Neuronal stem cell (in vitro differentiated cells): Measurements from ENCODE around the gene C19orf44. TPM values are rescaled to one million over a fixed set of nuclear protein-coding genes. Genes with fewer than 3 reads are reported as not detected.

Experiments used
- DNase-seq: peaks from one replicate; pipeline ENCODE4 v3.0.0-alpha.2; 2013; ENCODE audit warnings: low spot score
- H2AFZ ChIP-seq: one replicate; pipeline ENCODE4 v1.6.1; 2013; ENCODE audit warnings: mild to moderate bottlenecking, low read length, inconsistent platforms
- H2AK5ac ChIP-seq: 2 replicates; pipeline ENCODE4 v1.6.1; 2013; ENCODE audit warnings: low read depth, mild to moderate bottlenecking, inconsistent platforms, low read length, moderate library complexity, mixed read lengths
- H2BK120ac ChIP-seq: 2 replicates; pipeline ENCODE4 v1.6.1; 2013; ENCODE audit warnings: low read depth, mild to moderate bottlenecking, inconsistent platforms, low read length, moderate library complexity, mixed read lengths
- H2BK12ac ChIP-seq: one replicate; pipeline ENCODE4 v1.6.1; 2013; ENCODE audit warnings: low read length, inconsistent platforms
- H2BK15ac ChIP-seq: 2 replicates; pipeline ENCODE4 v1.6.1; 2013; ENCODE audit warnings: mild to moderate bottlenecking, low read length, inconsistent platforms, mixed read lengths
- H2BK5ac ChIP-seq: one replicate; pipeline ENCODE4 v1.6.1; 2013; ENCODE audit warnings: inconsistent platforms, mild to moderate bottlenecking, low read length, moderate library complexity
- H3K14ac ChIP-seq: one replicate; pipeline ENCODE4 v1.6.1; 2013; ENCODE audit warnings: low read length, inconsistent platforms
- H3K18ac ChIP-seq: 2 replicates; pipeline ENCODE4 v1.6.1; 2013; ENCODE audit warnings: low read length, inconsistent platforms
- H3K23ac ChIP-seq: 2 replicates; pipeline ENCODE4 v1.6.1; 2013; ENCODE audit warnings: low read depth, mild to moderate bottlenecking, mixed read lengths, low read length, inconsistent platforms; ENCODE audit not compliant: poor library complexity
- H3K27ac ChIP-seq: replicated peaks from 3 replicates; pipeline ENCODE4 v1.5.1; 2013; ENCODE audit warnings: low read length, inconsistent platforms
- H3K27me3 ChIP-seq, 3 experiments: 2 replicates each; pipeline ENCODE4 v1.6.1; 2013; ENCODE audit warnings: low read length in 3 of 3, mild to moderate bottlenecking in 2 of 3, inconsistent platforms in 1 of 3, low read depth in 1 of 3, mixed read lengths in 1 of 3, moderate library complexity in 1 of 3; ENCODE audit not compliant: control insufficient read depth in 3 of 3, insufficient read depth in 3 of 3
- H3K36me3 ChIP-seq, 2 donors: replicated peaks in 1 of 2; 2 replicates each; pipeline ENCODE4 v1.6.1; 2013; ENCODE audit warnings: low read length in 2 of 2; ENCODE audit not compliant: control insufficient read depth in 2 of 2, insufficient read depth in 2 of 2
- H3K4ac ChIP-seq: 2 replicates; pipeline ENCODE4 v1.6.1; 2013; ENCODE audit warnings: inconsistent platforms, mild to moderate bottlenecking, low read length, moderate library complexity
- H3K4me1 ChIP-seq, 2 donors: 1 replicate in 1 of 2; 2 replicates in 1 of 2; pipeline ENCODE4 v1.6.1; 2013; ENCODE audit warnings: low read length in 2 of 2, low read depth in 1 of 2; ENCODE audit not compliant: control insufficient read depth in 2 of 2, insufficient read depth in 1 of 2
- H3K4me2 ChIP-seq: one replicate; pipeline ENCODE4 v1.6.1; 2013; ENCODE audit warnings: mild to moderate bottlenecking, low read length, inconsistent platforms; ENCODE audit not compliant: insufficient read depth, poor library complexity, severe bottlenecking
- H3K4me3 ChIP-seq, 2 donors: 2 replicates each; pipeline ENCODE4 v1.5.1; 2013; ENCODE audit warnings: low read length in 2 of 2, mild to moderate bottlenecking in 2 of 2, inconsistent platforms in 1 of 2, moderate library complexity in 1 of 2
- H3K79me1 ChIP-seq: one replicate; pipeline ENCODE4 v1.6.1; 2013; ENCODE audit warnings: low read depth, mild to moderate bottlenecking, inconsistent platforms, low read length, moderate library complexity
- H3K9ac ChIP-seq: one replicate; pipeline ENCODE4 v1.6.1; 2013; ENCODE audit warnings: mild to moderate bottlenecking, low read depth, low read length, inconsistent platforms; ENCODE audit not compliant: poor library complexity
- H3K9me3 ChIP-seq, 2 donors: replicated peaks in 1 of 2; 2 replicates each; pipeline versions ENCODE3 to v1.6.1; 2013; ENCODE audit warnings: low read length in 2 of 2, mild to moderate bottlenecking in 2 of 2, inconsistent platforms in 1 of 2, low read depth in 1 of 2, mixed read lengths in 1 of 2, moderate library complexity in 1 of 2; ENCODE audit not compliant: control insufficient read depth in 2 of 2, insufficient read depth in 1 of 2
- H4K8ac ChIP-seq: one replicate; pipeline ENCODE4 v1.6.1; 2013; ENCODE audit warnings: low read depth, mild to moderate bottlenecking, inconsistent platforms, low read length, moderate library complexity
- H4K91ac ChIP-seq: one replicate; pipeline ENCODE4 v1.6.1; 2013; ENCODE audit warnings: low read length, low read depth, mild to moderate bottlenecking, inconsistent platforms; ENCODE audit not compliant: poor library complexity
- WGBS, 2 donors: extraction: QIAGEN DNeasy Blood & Tissue Kit; methylation state at CpG; one replicate each; pipeline ENCODE4 v1.1.7; 2013; ENCODE audit warnings: missing lambda C conversion rate in 2 of 2, mixed read lengths in 1 of 2; ENCODE audit not compliant: insufficient read length in 2 of 2, insufficient replicate concordance in 1 of 2; ENCODE audit errors: extremely low coverage in 2 of 2; 5-methylcytosine and 5-hydroxymethylcytosine counted together
- small RNA-seq: library from polyadenylated mRNA; stranded (forward); fragments of <200 nt; extraction: miRNeasy Mini kit (QIAGEN cat#:217004); gene quantifications from one replicate; pipeline ENCODE3, GENCODE V24; 2013; ENCODE audit not compliant: insufficient read depth

Gene C19orf44

DNA sequence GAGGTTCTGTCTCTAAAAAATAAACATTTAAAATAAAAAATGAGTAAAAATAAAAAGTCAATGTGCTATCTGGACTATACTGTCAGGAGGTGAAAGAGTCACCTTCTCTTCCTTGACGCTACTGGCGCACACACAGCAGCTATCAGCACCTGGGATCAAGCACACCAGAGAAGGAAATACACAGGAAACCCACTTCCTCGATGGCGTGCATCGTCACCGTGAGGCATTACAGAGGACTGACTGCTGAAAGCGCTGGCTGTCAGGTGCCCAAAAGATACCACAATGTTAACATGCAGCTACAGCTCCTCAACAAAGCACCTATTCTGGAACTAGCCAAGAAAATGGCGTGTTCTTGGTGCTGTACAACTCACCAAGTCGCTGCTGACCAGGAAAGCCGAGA, 70.0 kb downstream of the C19orf44 start:
- no peak overlapping the region for H2AK5ac ChIP-seq
- H2BK15ac ChIP-seq = no peak overlapping the region
- H4K91ac ChIP-seq = no peak overlapping the region
- peak overlapping the region; percentile 24 for H3K9ac ChIP-seq
- H3K4me1 ChIP-seq = peaks cover 0 to 2% of the 10 kb centered on the region in 2 donors
- H2BK120ac ChIP-seq = no peak overlapping the region
- no peak overlapping the region for H3K14ac ChIP-seq
- H3K9me3 ChIP-seq = peaks cover 0 to 1% of the 10 kb centered on the region in 2 donors
- H3K23ac ChIP-seq = no peak overlapping the region
- no peak overlapping the region for H2BK5ac ChIP-seq
- no peak overlapping the region for H2AFZ ChIP-seq
- peaks cover 9% of the 10 kb centered on the region for H3K79me1 ChIP-seq
- no peak overlapping the region for H3K4me3 ChIP-seq
- no peak overlapping the region for H3K27ac ChIP-seq
- H3K18ac ChIP-seq = no peak overlapping the region
- no peak overlapping the region for H3K4me2 ChIP-seq
- H2BK12ac ChIP-seq = no peak overlapping the region
- H3K36me3 ChIP-seq = peaks cover 29 to 77% of the 10 kb centered on the region in 2 donors
- H3K27me3 ChIP-seq = no peaks in the 10 kb centered on the region
- H4K8ac ChIP-seq = no peak overlapping the region
- WGBS, 2 donors = no CpG with 5 or more reads among the region's 10 CpGs
- DNase-seq = no peak
- no peak overlapping the region for H3K4ac ChIP-seq

- Histone ChIP-seq H2BK5ac (no peak overlapping the region), H3K4me1 (peaks cover 0 to 6% of the 10 kb centered on the region in 2 donors), H2BK12ac (no peak overlapping the region), H3K4ac (no peak overlapping the region), H2AK5ac (no peak overlapping the region), H3K36me3 (peaks cover 24 to 71% of the 10 kb centered on the region in 2 donors), H3K27ac (no peak overlapping the region), H3K79me1 (peaks cover 11% of the 10 kb centered on the region), H3K9ac (no peak overlapping the region), H3K9me3 (peaks cover 0 to 1% of the 10 kb centered on the region in 2 donors), H3K23ac (no peak overlapping the region), H3K4me3 (no peak overlapping the region), H3K27me3 (no peaks in the 10 kb centered on the region), H3K4me2 (no peak overlapping the region), H2BK15ac (no peak overlapping the region), H3K14ac (no peak overlapping the region), H2BK120ac (no peak overlapping the region), H4K8ac (no peak overlapping the region), H4K91ac (no peak overlapping the region), H3K18ac (no peak overlapping the region), H2AFZ (no peak overlapping the region)
- no CpG with 5 or more reads among the region's 5 CpGs for WGBS, 2 donors
- no peak for DNase-seq
Measured at GRCh38 chr19:16566702-16567101, 70.5 kb downstream of the C19orf44 start.

DNA sequence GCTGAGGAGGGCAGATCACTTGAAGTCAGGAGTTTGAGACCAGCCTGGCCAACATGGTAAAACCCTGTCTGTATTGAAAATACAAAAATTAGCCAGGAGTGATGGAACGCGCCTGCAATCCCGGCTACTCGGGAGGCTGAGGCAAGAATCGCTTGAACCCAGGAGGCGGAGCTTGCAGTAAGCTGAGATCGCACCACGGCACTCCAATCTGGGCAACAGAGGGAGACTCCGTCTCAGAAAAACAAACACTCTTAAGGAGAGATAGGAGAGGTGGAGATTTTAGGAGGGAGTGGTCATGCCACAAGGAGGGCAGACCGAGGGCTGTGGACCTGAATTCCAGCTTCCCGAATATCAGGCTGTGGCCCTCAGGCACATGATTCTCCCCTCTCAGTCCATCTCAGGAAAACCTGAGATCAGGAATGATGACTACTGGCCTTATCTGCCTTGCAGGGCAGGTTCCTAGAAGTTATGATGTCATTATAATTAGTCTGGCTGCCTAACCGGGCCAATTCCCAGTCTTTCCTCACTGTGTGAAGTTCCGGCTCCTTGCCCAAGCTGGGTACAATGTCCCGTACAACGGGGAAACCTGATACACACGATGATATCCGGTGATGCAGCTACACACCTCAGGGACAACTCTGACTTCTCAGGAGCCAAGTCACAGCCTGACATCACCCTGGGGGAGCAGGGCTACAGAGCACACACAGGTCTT, 73.6 kb downstream of the C19orf44 start:
- DNase-seq = no peak
- Histone ChIP-seq H3K4me3 (no peak overlapping the region), H3K4me1 (peaks cover 6 to 9% of the 10 kb centered on the region in 2 donors), H4K91ac (no peak overlapping the region), H2BK120ac (no peak overlapping the region), H3K18ac (no peak overlapping the region), H3K27ac (no peak overlapping the region), H3K14ac (no peak overlapping the region), H4K8ac (no peak overlapping the region), H2AK5ac (no peak overlapping the region), H3K36me3 (peaks cover 19 to 56% of the 10 kb centered on the region in 2 donors), H2AFZ (no peak overlapping the region), H3K23ac (no peak overlapping the region), H3K4ac (no peak overlapping the region), H3K27me3 (no peaks in the 10 kb centered on the region), H2BK12ac (no peak overlapping the region), H3K9ac (no peak overlapping the region), H3K4me2 (no peak overlapping the region), H2BK15ac (no peak overlapping the region), H2BK5ac (no peak overlapping the region), H3K79me1 (peaks cover 11% of the 10 kb centered on the region), H3K9me3 (peaks cover 0 to 1% of the 10 kb centered on the region in 2 donors)
- no CpG with 5 or more reads among the region's 17 CpGs for WGBS, 2 donors

Small RNA genes lying within 50 kb of the gene (small RNA-seq; reads per million reads assigned to genes)
- gene RN7SL146P = not detected
